Natural killer cell (primary cell): ENCODE results near the gene UBL7. TPM values are rescaled to one million over a fixed set of nuclear protein-coding genes. Genes with fewer than 3 reads are reported as not detected.

Experiments
- ATAC-seq, 3 donors: fragments of 150-1000 bp in 2 of 3; fragments of 200-7000 bp in 1 of 3; cut with Tn5 transposase; 1 replicate in 1 of 3; 2 replicates in 2 of 3; pipeline ENCODE4 v1.10.0; 2021; ENCODE audit warnings: mild to moderate bottlenecking in 2 of 3, moderate library complexity in 2 of 3
- DNase-seq, 2 donors: peaks; one replicate each; pipeline versions ENCODE4 v3.0.0 to v3.0.0-alpha.2; 2013 to 2021; ENCODE audit warnings: mixed read lengths in 1 of 2
- H3K27ac ChIP-seq: one replicate; pipeline ENCODE4 v1.5.1; 2013; ENCODE audit warnings: mild to moderate bottlenecking, low read length
- H3K27me3 ChIP-seq: one replicate; pipeline ENCODE4 v1.6.1; 2013; ENCODE audit warnings: low read length; ENCODE audit not compliant: control insufficient read depth, insufficient read depth
- H3K36me3 ChIP-seq: one replicate; pipeline ENCODE4 v1.6.1; 2013; ENCODE audit warnings: low read length; ENCODE audit not compliant: control insufficient read depth, insufficient read depth
- H3K4me1 ChIP-seq: one replicate; pipeline ENCODE4 v1.6.1; 2013; ENCODE audit warnings: low read length; ENCODE audit not compliant: control insufficient read depth, insufficient read depth
- H3K4me3 ChIP-seq: one replicate; pipeline ENCODE4 v1.5.1; 2013; ENCODE audit warnings: low read length
- H3K9me3 ChIP-seq: one replicate; pipeline ENCODE4 v1.6.1; 2013; ENCODE audit warnings: low read length; ENCODE audit not compliant: control insufficient read depth, insufficient read depth
- H3K27ac Mint-ChIP-seq, 2 donors: one replicate each; pipeline ENCODE4 v1.8.0; 2022; ENCODE audit warnings: mild to moderate bottlenecking in 2 of 2, mixed read lengths in 2 of 2, moderate library complexity in 1 of 2
- H3K27me3 Mint-ChIP-seq, 2 donors: one replicate each; pipeline ENCODE4 v1.8.0; 2022; ENCODE audit warnings: low read depth in 2 of 2, mixed read lengths in 2 of 2
- H3K36me3 Mint-ChIP-seq: one replicate; pipeline ENCODE4 v1.8.0; 2022; ENCODE audit warnings: mixed read lengths
- H3K4me1 Mint-ChIP-seq, 2 donors: one replicate each; pipeline ENCODE4 v1.8.0; 2022; ENCODE audit warnings: mixed read lengths in 2 of 2
- H3K4me3 Mint-ChIP-seq: one replicate; pipeline ENCODE4 v1.8.0; 2022; ENCODE audit warnings: mild to moderate bottlenecking, moderate library complexity, mixed read lengths
- H3K9me3 Mint-ChIP-seq, 2 donors: one replicate each; pipeline ENCODE4 v1.8.0; 2022; ENCODE audit warnings: mixed read lengths in 2 of 2
- WGBS: methylation state at CpG from one replicate; pipeline ENCODE4 v1.1.7; 2013; ENCODE audit warnings: missing lambda C conversion rate; ENCODE audit not compliant: insufficient coverage; 5-methylcytosine and 5-hydroxymethylcytosine counted together
- intact Hi-C: fragments of 100-400 bp; cut with micrococcal nuclease; formaldehyde crosslinking; loops from one replicate; pipeline ENCODE4 v1.14.2; 2022
- total RNA-seq, 4 donors: library from RNA; stranded (reverse); fragments of 120-200 nt in 1 of 4; gene quantifications; one replicate each; pipeline versions ENCODE4 v1.2.3 to v1.2.4, GENCODE V29; 2013 to 2022
- TF ChIP-seq, protein P1 (sequence below): fragments of 200-600 bp; IDR thresholded peaks from one replicate; pipeline ENCODE4 v1.8.0; 2022; ENCODE audit warnings: antibody characterized with exemption

UBL7 gene
- total RNA-seq, 3 donors from 2014 or later (not counting 1 experiment from before 2014, with no cell fraction given), result 25.1 to 38.7 (median 29.0) TPM

DNA sequence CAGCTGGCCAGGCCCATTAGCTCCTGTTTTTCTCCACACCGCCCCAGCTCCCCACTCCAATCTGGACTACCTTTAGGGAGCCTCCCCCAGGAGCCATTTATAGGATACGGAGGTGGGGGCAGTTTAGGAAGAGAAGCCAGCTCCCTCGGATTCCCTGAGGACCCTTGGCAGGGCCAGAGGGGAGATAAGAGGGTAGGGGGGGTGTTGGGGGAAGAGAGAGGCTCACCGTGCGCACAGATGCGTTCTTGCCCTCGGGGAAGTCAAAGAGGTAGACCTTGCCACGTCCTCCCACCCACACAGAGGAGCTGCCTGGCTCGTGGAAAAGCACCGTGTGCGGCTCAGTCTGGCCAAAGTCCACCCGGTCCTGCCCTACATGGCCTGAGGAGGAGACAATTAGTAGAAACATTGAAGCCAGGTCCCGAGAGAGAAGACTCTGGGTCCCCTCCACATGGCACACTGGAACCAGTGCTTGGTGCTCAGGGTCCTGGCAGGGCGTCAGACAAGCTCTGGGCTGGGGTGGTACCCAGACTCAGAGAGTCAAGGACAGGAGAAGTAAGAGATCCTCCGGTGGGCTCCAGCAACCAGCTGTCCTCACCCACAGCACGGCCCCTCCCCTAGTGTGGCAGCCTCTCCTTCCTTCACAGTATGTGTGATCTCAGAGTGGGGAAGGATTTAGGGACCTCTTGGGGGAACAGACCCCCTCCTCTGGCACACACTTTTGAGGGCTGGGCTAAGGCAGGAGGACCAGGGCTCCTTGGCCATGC is 42.2 kb downstream of the UBL7 start:
- Mint-ChIP-seq H3K36me3 (no peaks in the 10 kb centered on the region), H3K27me3 (no peaks in the 10 kb centered on the region), H3K27ac (peak overlapping the region in 1 of 2 donors; percentile 20), H3K4me3 (peak overlapping the region; percentile 52), H3K9me3 (no peaks in the 10 kb centered on the region), H3K4me1 (peaks cover 14 to 44% of the 10 kb centered on the region in 2 donors)
- Histone ChIP-seq H3K4me1 (peaks cover 67% of the 10 kb centered on the region), H3K27ac (peak overlapping the region; percentile 61), H3K36me3 (peaks cover 38% of the 10 kb centered on the region), H3K27me3 (no peaks in the 10 kb centered on the region), H3K4me3 (no peak overlapping the region), H3K9me3 (no peaks in the 10 kb centered on the region)
- 84% methylated on average over 14 of the region's 16 CpGs for WGBS
- TF ChIP-seq, protein P1, sequence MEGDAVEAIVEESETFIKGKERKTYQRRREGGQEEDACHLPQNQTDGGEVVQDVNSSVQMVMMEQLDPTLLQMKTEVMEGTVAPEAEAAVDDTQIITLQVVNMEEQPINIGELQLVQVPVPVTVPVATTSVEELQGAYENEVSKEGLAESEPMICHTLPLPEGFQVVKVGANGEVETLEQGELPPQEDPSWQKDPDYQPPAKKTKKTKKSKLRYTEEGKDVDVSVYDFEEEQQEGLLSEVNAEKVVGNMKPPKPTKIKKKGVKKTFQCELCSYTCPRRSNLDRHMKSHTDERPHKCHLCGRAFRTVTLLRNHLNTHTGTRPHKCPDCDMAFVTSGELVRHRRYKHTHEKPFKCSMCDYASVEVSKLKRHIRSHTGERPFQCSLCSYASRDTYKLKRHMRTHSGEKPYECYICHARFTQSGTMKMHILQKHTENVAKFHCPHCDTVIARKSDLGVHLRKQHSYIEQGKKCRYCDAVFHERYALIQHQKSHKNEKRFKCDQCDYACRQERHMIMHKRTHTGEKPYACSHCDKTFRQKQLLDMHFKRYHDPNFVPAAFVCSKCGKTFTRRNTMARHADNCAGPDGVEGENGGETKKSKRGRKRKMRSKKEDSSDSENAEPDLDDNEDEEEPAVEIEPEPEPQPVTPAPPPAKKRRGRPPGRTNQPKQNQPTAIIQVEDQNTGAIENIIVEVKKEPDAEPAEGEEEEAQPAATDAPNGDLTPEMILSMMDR, result no peak
- DNase-seq (no peak), ATAC-seq (no peak)
- intact Hi-C loops, result no loop called here

DNA sequence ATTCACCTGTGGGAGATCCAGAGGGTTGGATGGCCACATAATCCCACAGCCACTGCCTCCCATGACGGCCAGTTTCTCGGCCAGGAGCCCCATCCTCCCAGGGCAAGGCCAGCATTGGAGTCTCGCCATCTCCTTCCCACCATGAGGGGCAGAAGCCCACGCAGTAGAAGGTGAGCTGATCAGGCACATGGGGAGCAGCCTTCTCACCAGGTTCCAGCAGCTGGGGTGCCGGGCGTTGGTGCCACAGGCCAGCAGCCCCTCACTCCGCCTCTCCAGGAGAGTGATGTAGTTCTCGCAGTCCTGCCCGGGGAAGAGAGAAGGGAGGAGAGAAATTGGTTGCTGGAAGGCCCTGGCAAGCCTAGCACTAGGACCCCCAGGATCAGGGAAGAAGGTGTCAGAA is 43.3 kb downstream of the UBL7 start:
- no peak for ATAC-seq
- Histone ChIP-seq H3K27me3 (no peaks in the 10 kb centered on the region), H3K27ac (no peak overlapping the region), H3K4me1 (peaks cover 56% of the 10 kb centered on the region), H3K36me3 (peaks cover 44% of the 10 kb centered on the region), H3K4me3 (no peak overlapping the region), H3K9me3 (no peaks in the 10 kb centered on the region)
- TF ChIP-seq, protein P1, result no peak
- Mint-ChIP-seq H3K27me3 (no peaks in the 10 kb centered on the region), H3K4me1 (peaks cover 14 to 37% of the 10 kb centered on the region in 2 donors), H3K27ac (no peak overlapping the region), H3K36me3 (no peaks in the 10 kb centered on the region), H3K9me3 (no peaks in the 10 kb centered on the region), H3K4me3 (no peak overlapping the region)
- intact Hi-C loops, result no loop called here
- 90% methylated on average over 9 of the region's 9 CpGs for WGBS
- no peak for DNase-seq

DNA sequence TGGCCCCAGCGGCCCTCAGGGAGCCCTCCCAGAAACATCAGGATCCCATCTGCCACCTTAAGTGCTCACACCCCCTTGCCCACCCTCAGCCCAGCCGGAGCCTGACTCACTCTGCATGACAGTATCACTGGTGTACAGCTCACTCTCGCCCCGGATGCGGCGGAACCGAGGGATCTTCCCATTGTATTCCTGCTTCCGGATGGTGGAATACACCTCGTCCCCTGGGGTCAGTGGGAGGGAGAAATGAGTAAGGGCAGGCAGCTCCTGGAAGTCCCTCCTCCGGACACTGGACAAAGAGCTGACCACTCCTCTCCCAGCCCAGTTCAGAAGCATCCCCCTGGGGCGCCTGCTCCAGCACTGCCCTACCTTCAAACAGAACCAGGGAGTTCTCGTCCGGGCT is 43.7 kb downstream of the UBL7 start:
- Histone ChIP-seq H3K27ac (no peak overlapping the region), H3K4me1 (peaks cover 52% of the 10 kb centered on the region), H3K9me3 (no peaks in the 10 kb centered on the region), H3K4me3 (no peak overlapping the region), H3K27me3 (no peaks in the 10 kb centered on the region), H3K36me3 (peaks cover 44% of the 10 kb centered on the region)
- Mint-ChIP-seq H3K9me3 (no peaks in the 10 kb centered on the region), H3K4me3 (no peak overlapping the region), H3K36me3 (no peaks in the 10 kb centered on the region), H3K4me1 (peaks cover 14 to 36% of the 10 kb centered on the region in 2 donors), H3K27me3 (no peaks in the 10 kb centered on the region), H3K27ac (no peak overlapping the region)
- intact Hi-C loops, result no loop called here
- WGBS, result 96% methylated on average over 13 of the region's 13 CpGs
- DNase-seq, result no peak
- no peak for ATAC-seq
- TF ChIP-seq, protein P1, result no peak
